Activated CD8-positive, alpha-beta memory T cell treated with anti-CD3 and anti-CD28 coated beads for 36 hours (primary cell): ENCODE results near the gene SLC34A3. TPM values are rescaled to one million over a fixed set of nuclear protein-coding genes. Genes with fewer than 3 reads are reported as not detected.

Experiments used
- total RNA-seq, 2 experiments: library from RNA; stranded (reverse); gene quantifications; one replicate each; pipeline ENCODE4 v1.2.3, GENCODE V29; 2021

Gene SLC34A3
- total RNA-seq, 2 experiments from 2014 or later = not detected

Other genes starting within 250 kb of the SLC34A3 start
- gene LCNL1, start 247.9 kb upstream of the SLC34A3 start, total RNA-seq = under 1 TPM in 1 of 2 experiments, not detected in 1; 0.10 TPM
- gene PAXX, start 238.5 kb upstream of the SLC34A3 start, total RNA-seq = 10 to 100 TPM; 66.9 to 74.6 TPM
- not detected for gene CLIC3, start 234.3 kb upstream of the SLC34A3 start, total RNA-seq
- 10 to 100 TPM in 1 of 2 experiments, 1 to 10 TPM in 1; 9.8 to 10.3 TPM for gene ABCA2, start 202.7 kb upstream of the SLC34A3 start, total RNA-seq
- gene FUT7, start 198.8 kb upstream of the SLC34A3 start, total RNA-seq = under 1 TPM in 1 of 2 experiments, not detected in 1; 0.06 TPM
- 10 to 100 TPM; 28.2 to 31.4 TPM for gene NPDC1, start 184.7 kb upstream of the SLC34A3 start, total RNA-seq
- not detected for gene ENTPD2, start 176.8 kb upstream of the SLC34A3 start, total RNA-seq
- 10 to 100 TPM; 16.4 to 16.5 TPM for gene SAPCD2, start 160.3 kb upstream of the SLC34A3 start, total RNA-seq
- gene UAP1L1, start 153.4 kb upstream of the SLC34A3 start, total RNA-seq = 10 to 100 TPM; 27.2 to 29.6 TPM
- gene MAN1B1, start 143.9 kb upstream of the SLC34A3 start, total RNA-seq = 10 to 100 TPM; 30.0 to 34.1 TPM
- gene DPP7, start 116.2 kb upstream of the SLC34A3 start, total RNA-seq = 100 to 1,000 TPM; 323 to 333 TPM
- under 1 TPM in 1 of 2 experiments, not detected in 1; 0.06 TPM for gene GRIN1, start 91.7 kb upstream of the SLC34A3 start, total RNA-seq
- gene LRRC26, start 60.9 kb upstream of the SLC34A3 start, total RNA-seq = not detected
- gene TMEM210, start 58.8 kb upstream of the SLC34A3 start, total RNA-seq = not detected
- 10 to 100 TPM; 49.1 to 51.8 TPM for gene ANAPC2, start 42.3 kb upstream of the SLC34A3 start, total RNA-seq
- gene SSNA1, start 42.2 kb upstream of the SLC34A3 start, total RNA-seq = 100 to 1,000 TPM; 103 TPM
- gene TPRN, start 30.2 kb upstream of the SLC34A3 start, total RNA-seq = 10 to 100 TPM; 11.1 to 11.9 TPM
- gene TMEM203, start 25.3 kb upstream of the SLC34A3 start, total RNA-seq = 10 to 100 TPM; 47.0 to 47.1 TPM
- 10 to 100 TPM; 43.7 to 44.6 TPM for gene NDOR1, start 25.2 kb upstream of the SLC34A3 start, total RNA-seq
- 1 to 10 TPM; 3.0 to 4.1 TPM for gene RNF208, start 8.7 kb upstream of the SLC34A3 start, total RNA-seq
- under 1 TPM in 1 of 2 experiments, not detected in 1; 0.23 TPM for gene CYSRT1, start 5.7 kb upstream of the SLC34A3 start, total RNA-seq
- gene RNF224, start 3.4 kb upstream of the SLC34A3 start, total RNA-seq = not detected
- gene TUBB4B, start 10.4 kb downstream of the SLC34A3 start, total RNA-seq = 100 to 1,000 TPM; 315 to 323 TPM
- gene STPG3, start 20.4 kb downstream of the SLC34A3 start, total RNA-seq = not detected
- 10 to 100 TPM; 67.0 to 70.9 TPM for gene NELFB, start 24.4 kb downstream of the SLC34A3 start, total RNA-seq
- gene TOR4A, start 46.8 kb downstream of the SLC34A3 start, total RNA-seq = 1 to 10 TPM; 4.8 TPM
- 1 to 10 TPM; 3.0 to 3.4 TPM for gene NRARP, start 71.4 kb downstream of the SLC34A3 start, total RNA-seq
- 1 to 10 TPM; 3.4 to 3.7 TPM for gene EXD3, start 192.3 kb downstream of the SLC34A3 start, total RNA-seq
- under 1 TPM; 0.40 to 0.67 TPM for gene NOXA1, start 192.5 kb downstream of the SLC34A3 start, total RNA-seq
- not detected for gene ENTPD8, start 210.5 kb downstream of the SLC34A3 start, total RNA-seq
- gene NSMF, start 228.4 kb downstream of the SLC34A3 start, total RNA-seq = 10 to 100 TPM; 62.9 to 63.3 TPM